HepG2 (cell line): ENCODE measurements around the gene DICER1.

ENCODE experiments used
- DRAP1 ChIP-seq: IDR thresholded peaks from 2 replicates; pipeline ENCODE4 v1.6.1; 2016; ENCODE audit warnings: missing genetic modification reagents, missing compliant biosample characterization
- KLF16 ChIP-seq, 2 experiments: sonication (generic) in 1 of 2; formaldehyde crosslinking in 1 of 2; IDR thresholded peaks; 2 replicates each; pipeline versions ENCODE4 v1.6.1 to v1.8.0; 2016 to 2023; ENCODE audit warnings: missing genetic modification reagents in 2 of 2, missing compliant biosample characterization in 1 of 2
- MAFK ChIP-seq, 2 experiments: IDR thresholded peaks in 1 of 2; conservative IDR thresholded peaks in 1 of 2; 2 replicates each; pipeline ENCODE4 v1.6.1; 2011; ENCODE audit warnings: improper control_type of control experiment in 2 of 2, low read length in 2 of 2
- MEIS1 ChIP-seq: sonication (generic); formaldehyde crosslinking; IDR thresholded peaks from 2 replicates; pipeline ENCODE4 v1.9.0; 2021; ENCODE audit warnings: mild to moderate bottlenecking, missing genetic modification reagents, moderate library complexity, borderline replicate concordance
- NFRKB ChIP-seq: fragments of 450-650 bp; IDR thresholded peaks from 2 replicates; pipeline ENCODE4 v1.6.1; 2017
- NPAS2 ChIP-seq: sonication (generic); formaldehyde crosslinking; IDR thresholded peaks from 2 replicates; pipeline ENCODE4 v1.8.0; 2022; ENCODE audit warnings: mild to moderate bottlenecking, missing genetic modification reagents, borderline replicate concordance
- NR2F6 ChIP-seq, 2 experiments: IDR thresholded peaks; 2 replicates each; pipeline ENCODE4 v1.6.1; 2016; ENCODE audit warnings: antibody characterized with exemption in 1 of 2, mild to moderate bottlenecking in 1 of 2
- ONECUT2 ChIP-seq: sonication (generic); formaldehyde crosslinking; IDR thresholded peaks from 2 replicates; pipeline ENCODE4 v1.4.0; 2020; ENCODE audit warnings: missing genetic modification reagents
- SIN3A ChIP-seq: IDR thresholded peaks from 2 replicates; pipeline ENCODE4 v1.6.1; 2011; ENCODE audit warnings: low read depth, mild to moderate bottlenecking, control low read depth, low read length, borderline replicate concordance
- ZNF24 ChIP-seq: fragments of 450-650 bp; IDR thresholded peaks from 2 replicates; pipeline ENCODE4 v1.6.1; 2017; ENCODE audit warnings: antibody characterized with exemption, mild to moderate bottlenecking

GRCh38 chr14:95066427-95066986 is 90.8 kb downstream of the DICER1 start:
- TF ChIP-seq NFRKB (no peak), ZNF24 (no peak), DRAP1 (CRISPR knock-in tag) (no peak), NR2F6 (IDR thresholded peaks at IDR 0.05) (no peak), NR2F6 (CRISPR knock-in tag; IDR thresholded peaks at IDR 0.05) (no peak), ONECUT2 (CRISPR knock-in tag) (no peak), MEIS1 (CRISPR knock-in tag) (no peak), MAFK (conservative IDR thresholded peaks at IDR 0.05 in 1 of 2, IDR thresholded peaks at IDR 0.05 in 1 of 2; ENCODE audit: low read length in 2 of 2) (no peak), KLF16 (CRISPR knock-in tag; IDR thresholded peaks at IDR 0.05) (no peak), NPAS2 (CRISPR knock-in tag) (no peak), SIN3A (no peak)
